GM19324 (cell line): ENCODE measurements around the gene RTEL1.
"Not testable (repeated sequence)": the region's sequence is repeated elsewhere in the genome, so short reads cannot be mapped to it uniquely, and the experiment has no call there.

ENCODE experiments used
- ATAC-seq: cut with Tn5 transposase; IDR thresholded peaks from one replicate; pipeline ENCODE4 v1.9.1; 2021; ENCODE audit warnings: mild to moderate bottlenecking, moderate library complexity; ENCODE audit not compliant: unreplicated experiment, low FRiP score

Gene RTEL1

DNA sequence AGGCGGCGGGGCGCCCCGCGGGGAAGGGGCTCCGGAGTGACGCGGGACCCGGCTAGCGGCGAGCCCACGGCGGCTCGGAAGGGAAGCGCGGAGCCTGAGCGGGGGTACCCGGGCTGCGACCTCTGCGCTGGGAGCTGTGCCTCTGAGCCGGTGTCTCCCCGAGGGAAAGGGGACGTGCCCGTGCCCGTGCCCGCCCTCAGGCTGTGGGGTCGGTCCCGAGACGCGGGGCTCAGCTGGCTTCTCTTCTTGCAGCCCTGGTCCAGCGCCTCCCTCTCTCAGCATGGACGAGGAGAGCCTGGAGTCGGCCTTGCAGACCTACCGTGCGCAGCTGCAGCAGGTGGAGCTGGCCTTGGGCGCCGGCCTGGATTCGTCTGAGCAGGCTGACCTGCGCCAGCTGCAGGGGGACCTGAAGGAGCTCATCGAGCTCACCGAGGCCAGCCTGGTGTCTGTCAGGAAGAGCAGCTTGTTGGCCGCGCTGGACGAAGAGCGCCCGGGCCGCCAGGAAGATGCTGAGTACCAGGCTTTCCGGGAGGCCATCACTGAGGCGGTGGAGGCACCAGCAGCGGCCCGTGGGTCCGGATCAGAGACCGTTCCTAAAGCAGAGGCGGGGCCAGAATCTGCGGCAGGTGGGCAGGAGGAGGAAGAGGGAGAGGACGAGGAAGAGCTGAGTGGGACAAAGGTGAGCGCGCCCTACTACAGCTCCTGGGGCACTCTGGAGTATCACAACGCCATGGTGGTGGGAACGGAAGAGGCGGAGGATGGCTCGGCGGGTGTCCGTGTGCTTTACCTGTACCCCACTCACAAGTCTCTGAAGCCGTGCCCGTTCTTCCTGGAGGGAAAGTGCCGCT is 50.4 kb downstream of the RTEL1 start:
- ATAC-seq: peak; percentile 8

- no peak for ATAC-seq
These were observed 51.0 kb downstream of the RTEL1 start for GRCh38 chr20:63709149-63709527.

DNA sequence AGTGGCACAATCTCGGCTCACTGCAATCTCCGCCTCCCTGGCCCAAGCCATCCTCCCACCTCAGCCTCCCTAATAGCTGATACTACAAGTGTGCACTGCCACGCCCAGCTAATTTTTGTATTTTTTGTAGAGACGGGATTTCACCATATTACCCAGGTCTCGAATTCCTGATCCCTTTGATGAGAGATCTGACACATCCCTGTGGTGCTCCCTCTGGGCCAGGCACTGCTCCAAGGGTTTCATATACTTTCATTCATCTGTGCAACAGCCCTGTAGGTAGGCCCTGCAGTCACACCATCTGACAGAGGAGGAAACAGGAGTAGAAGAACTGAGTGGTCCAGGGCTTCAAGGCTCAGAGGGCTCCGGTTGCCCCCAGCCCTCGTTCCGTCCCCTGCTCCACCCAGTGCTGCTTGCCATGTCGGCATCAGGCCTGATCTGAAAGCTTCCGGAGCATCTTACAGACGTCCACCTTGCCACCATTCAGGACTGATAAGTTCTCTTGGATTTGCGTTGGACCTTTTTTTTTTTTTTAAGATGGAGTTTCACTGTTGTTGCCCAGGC is 53.1 kb downstream of the RTEL1 start:
- ATAC-seq: no peak

- ATAC-seq: no peak
These were observed 54.1 kb downstream of the RTEL1 start for GRCh38 chr20:63712191-63712590.

DNA sequence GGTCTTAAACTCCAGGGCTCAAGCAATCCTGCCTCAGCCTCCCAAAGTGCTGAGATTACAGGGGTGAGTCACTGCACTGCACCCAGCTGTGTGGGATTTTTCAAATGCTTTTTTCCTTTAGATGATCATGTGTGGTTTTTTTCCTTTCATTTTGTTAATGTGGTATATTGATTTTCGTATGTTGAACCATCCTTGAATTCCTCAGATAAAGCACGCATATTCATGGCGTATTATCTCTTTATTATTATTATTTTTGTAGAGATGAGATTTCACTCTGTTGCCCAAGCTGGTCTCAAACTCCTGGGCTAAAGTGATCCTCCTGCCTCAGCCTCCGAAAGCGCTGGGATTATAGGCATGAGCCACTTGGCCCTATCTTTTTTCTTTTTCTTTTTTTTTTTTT is 56.7 kb downstream of the RTEL1 start:
- no peak for ATAC-seq

GRCh38 chr20:63718996-63719395 is 60.9 kb downstream of the RTEL1 start:
- ATAC-seq: no peak

GRCh38 chr20:63722967-63723622 is 65.0 kb downstream of the RTEL1 start:
- not testable (repeated sequence) for ATAC-seq

DNA sequence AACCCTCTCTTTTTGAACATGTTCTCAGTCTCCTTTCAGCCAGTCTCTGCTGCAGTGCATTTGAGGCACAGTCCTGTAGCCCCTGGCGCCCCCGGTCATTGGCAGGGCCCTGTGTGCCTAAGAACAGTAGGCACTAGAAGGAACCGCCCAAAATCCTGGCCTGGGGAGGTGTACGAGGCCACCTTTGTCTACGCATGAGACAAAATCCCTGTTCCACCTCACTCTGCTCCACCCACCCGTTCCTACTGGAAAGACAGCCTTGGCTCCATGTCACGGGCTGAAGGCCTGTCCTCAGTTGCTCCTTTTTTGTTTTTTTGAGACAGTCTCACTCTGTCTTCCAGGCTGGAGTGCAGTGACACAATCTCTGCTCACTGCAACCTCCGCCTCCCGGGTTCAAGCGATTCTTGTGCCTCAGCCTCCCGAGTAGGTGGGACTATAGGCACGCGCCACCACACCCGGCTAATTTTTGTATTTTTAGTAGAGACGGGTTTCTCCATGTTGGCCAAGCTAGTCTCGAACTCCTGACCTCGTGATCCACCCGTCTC is 72.1 kb downstream of the RTEL1 start:
- not testable (repeated sequence) for ATAC-seq

DNA sequence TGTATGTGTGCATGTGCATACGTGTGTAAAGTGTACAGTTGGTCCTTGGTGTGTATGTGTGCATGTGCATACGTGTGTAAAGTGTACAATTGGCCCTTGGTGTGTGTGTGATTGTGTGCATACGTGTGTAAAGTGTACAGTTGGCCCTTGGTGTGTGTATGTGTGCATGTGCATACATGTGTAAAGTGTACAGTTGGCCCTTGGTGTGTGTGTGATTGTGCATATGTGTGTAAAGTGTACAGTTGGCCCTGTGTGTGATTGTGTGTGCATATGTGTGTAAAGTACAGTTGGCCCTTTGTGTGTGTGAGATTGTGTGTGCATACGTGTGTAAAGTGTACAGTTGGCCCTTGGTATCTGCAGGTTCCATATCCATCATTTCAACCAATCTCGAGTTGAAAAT is 73.3 kb downstream of the RTEL1 start:
- no peak for ATAC-seq

DNA sequence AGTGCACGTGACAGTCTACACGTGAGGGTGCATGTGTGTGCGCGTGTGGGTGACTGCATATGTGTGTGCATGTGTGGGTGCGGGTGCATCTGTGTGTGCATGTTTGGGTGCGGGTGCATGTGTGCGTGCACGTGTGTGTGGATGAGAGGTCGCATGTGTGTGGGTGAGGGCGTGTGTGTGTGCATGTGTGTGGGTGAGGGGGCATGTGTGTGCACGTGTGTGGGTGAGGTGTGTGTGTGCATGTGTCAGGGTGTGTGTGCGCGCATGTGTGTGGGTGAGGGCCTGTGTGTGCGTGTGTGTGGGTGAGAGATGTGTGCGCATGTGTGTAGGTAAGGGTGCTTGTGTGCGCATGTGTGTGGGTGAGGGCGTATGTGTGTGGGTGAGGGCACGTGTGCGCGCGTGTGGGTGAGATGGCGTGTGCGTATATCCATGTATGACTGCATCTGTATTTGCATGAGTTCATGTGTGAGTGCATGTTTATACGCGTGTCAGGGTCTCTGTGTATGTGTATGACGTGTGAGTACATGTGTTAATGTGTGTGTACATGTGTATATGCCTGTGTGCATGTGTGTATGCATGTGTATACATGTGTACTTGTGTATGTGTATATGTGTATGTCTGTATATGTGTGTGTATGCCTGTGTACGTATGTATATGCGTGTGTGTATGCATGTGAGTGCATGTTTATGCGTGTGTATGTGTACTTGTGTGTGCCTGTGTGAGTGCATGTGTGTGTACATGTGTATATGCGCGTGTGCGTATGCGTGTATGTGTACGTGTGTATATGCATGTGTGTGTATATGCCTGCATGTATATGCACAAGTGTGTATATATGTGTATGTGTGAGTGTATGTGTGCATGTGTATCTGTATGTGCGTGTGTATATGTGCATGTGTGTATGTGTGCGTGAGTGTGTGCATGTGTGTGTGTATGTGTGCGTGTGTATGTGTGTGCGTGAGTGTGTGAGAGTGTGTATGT is 74.3 kb downstream of the RTEL1 start:
- no peak for ATAC-seq

DNA sequence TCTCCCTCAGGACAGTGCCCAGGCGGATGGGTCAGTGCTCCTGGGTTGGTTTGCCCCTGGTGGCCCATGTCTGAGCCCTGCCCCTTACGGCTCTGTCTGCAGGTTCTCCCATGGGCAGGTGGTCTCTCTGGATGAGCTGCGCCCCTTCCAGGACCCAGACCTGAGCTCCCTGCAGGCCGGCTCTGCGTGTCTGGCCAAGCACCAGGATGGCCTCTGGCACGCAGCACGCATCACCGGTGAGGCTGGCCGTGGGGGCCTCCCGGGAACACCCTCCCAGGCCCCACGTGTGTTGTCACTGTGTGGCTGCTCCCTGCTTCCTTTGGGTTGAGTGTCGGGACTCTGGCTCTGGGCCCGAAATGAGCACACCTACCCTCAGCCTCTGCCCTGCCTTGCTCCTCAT is 75.0 kb downstream of the RTEL1 start:
- ATAC-seq: no peak

- no peak for ATAC-seq
These were observed 75.5 kb downstream of the RTEL1 start for GRCh38 chr20:63733579-63734081.

- ATAC-seq: no peak
These were observed 76.2 kb downstream of the RTEL1 start for GRCh38 chr20:63734111-63734945.

GRCh38 chr20:63734946-63735858 is 77.1 kb downstream of the RTEL1 start:
- ATAC-seq: no peak

- peak; percentile 17 for ATAC-seq
These were observed 78.0 kb downstream of the RTEL1 start, which contains the start of gene LIME1 for GRCh38 chr20:63735859-63736718. Gene LIME1 (plus strand): TSS chr20:63736664. CDS start chr20:63737550, 886 bp downstream.

- ATAC-seq: no peak
These were observed 79.0 kb downstream of the RTEL1 start for GRCh38 chr20:63736893-63737694.

GRCh38 chr20:63737695-63737944 is 79.5 kb downstream of the RTEL1 start:
- ATAC-seq: no peak
